Measurements from ENCODE around the gene SEPSECS. TPM values are rescaled to one million over a fixed set of nuclear protein-coding genes. Genes with fewer than 3 reads are reported as not detected.
"Not testable (repeated sequence)": the region's sequence is repeated elsewhere in the genome, so short reads cannot be mapped to it uniquely, and the experiment has no call there.

The SEPSECS gene
- total RNA-seq, 3 donors from 2014 or later: 13.4 to 26.2 (median 13.6) TPM

GRCh38 chr4:25088093-25088952 is 71.9 kb downstream of the SEPSECS start:
- Histone ChIP-seq H3K4me3 (no peak overlapping the region), H3K9me3 (peaks cover 3% of the 10 kb centered on the region), H3K4me1 (ENCODE audit: low read depth) (peaks cover 4% of the 10 kb centered on the region), H3K36me3 (ENCODE audit: low read depth) (no peaks in the 10 kb centered on the region)
- DNase-seq (no peak), ATAC-seq (no peak)
- TF ChIP-seq, protein P1, sequence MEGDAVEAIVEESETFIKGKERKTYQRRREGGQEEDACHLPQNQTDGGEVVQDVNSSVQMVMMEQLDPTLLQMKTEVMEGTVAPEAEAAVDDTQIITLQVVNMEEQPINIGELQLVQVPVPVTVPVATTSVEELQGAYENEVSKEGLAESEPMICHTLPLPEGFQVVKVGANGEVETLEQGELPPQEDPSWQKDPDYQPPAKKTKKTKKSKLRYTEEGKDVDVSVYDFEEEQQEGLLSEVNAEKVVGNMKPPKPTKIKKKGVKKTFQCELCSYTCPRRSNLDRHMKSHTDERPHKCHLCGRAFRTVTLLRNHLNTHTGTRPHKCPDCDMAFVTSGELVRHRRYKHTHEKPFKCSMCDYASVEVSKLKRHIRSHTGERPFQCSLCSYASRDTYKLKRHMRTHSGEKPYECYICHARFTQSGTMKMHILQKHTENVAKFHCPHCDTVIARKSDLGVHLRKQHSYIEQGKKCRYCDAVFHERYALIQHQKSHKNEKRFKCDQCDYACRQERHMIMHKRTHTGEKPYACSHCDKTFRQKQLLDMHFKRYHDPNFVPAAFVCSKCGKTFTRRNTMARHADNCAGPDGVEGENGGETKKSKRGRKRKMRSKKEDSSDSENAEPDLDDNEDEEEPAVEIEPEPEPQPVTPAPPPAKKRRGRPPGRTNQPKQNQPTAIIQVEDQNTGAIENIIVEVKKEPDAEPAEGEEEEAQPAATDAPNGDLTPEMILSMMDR (IDR thresholded peaks at IDR 0.05): no peak
- intact Hi-C loops (cut with DNase I, micrococcal nuclease): no loop called here

DNA sequence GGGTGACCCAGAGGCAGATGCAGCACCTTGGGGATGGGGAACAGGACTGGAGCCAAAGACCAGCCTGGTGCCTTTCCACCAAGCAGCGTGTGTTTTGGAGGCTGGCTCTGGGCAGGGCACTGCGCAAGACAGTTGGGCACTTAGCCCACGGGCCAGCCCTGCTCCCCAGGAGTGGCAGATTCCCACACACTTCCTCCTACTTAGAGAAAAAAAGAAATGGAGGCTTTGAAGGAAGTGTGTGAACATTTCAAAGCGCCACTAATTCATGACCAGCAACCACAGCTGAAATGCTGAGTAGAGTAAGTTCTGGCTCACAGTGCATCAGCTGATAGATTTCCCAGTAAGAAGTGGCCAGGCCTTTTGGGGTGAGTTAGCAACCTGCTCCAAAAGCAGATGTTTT is 74.6 kb downstream of the SEPSECS start:
- Histone ChIP-seq H3K9me3 (no peaks in the 10 kb centered on the region), H3K4me1 (ENCODE audit: low read depth) (peaks cover 4% of the 10 kb centered on the region), H3K4me3 (no peak overlapping the region), H3K36me3 (ENCODE audit: low read depth) (no peaks in the 10 kb centered on the region)
- DNase-seq (peak in 2 of 3 donors; percentile 53 to 64), ATAC-seq (peak; percentile 80)
- intact Hi-C loops (cut with DNase I, micrococcal nuclease): no loop called here
- TF ChIP-seq, protein P1 (IDR thresholded peaks at IDR 0.05): no peak

DNA sequence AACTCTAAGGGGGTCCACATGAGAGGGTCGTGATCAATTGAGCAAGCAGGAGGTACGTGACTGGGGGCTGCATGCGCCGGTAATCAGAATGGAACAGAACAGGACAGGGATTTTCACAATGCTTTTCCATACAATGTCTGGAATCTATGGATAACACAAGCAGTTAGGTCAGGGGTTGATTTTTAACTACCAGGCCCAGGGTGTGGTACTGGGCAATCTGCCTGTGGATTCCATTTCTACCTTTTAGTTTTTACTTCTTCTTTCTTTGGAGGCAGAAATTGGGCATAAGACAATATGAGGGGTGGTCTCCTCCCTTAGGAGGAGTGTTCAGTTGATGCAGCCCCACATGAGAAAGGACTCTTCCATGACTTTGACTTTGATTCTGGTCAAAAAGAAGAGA is 76.8 kb downstream of the SEPSECS start:
- H3K9me3 ChIP-seq; H3K4me1 ChIP-seq (ENCODE audit: low read depth); intact Hi-C loops (cut with DNase I, micrococcal nuclease); ATAC-seq; H3K36me3 ChIP-seq (ENCODE audit: low read depth); H3K4me3 ChIP-seq: not testable (repeated sequence)
- peak in 2 of 3 donors; percentile 39 to 72 for DNase-seq

GRCh38 chr4:25081866-25082471 is 78.3 kb downstream of the SEPSECS start:
- intact Hi-C loops (cut with DNase I, micrococcal nuclease): no loop called here

DNA sequence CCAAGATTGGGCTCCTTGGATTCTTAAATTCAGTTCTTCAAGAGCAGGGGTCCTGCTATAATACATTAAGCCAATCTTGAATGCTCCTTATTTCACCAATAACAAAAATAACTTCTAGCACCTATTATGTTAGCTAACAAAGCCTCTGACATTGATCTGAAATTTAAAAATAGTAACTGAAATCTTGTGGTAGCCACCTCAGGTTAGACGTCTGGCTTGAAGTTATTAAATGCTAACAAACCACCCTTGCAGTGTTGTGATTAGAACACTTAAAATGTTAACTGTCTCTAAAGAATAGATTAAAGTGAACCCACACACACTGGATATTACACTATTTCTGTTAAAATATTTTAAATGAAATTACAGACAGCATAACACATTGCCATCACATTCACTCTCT is 79.7 kb downstream of the SEPSECS start:
- TF ChIP-seq, protein P1 (IDR thresholded peaks at IDR 0.05): no peak
- intact Hi-C loops (cut with DNase I, micrococcal nuclease): no loop called here
- Histone ChIP-seq H3K4me3 (no peak overlapping the region), H3K36me3 (ENCODE audit: low read depth) (no peaks in the 10 kb centered on the region), H3K9me3 (no peaks in the 10 kb centered on the region), H3K4me1 (ENCODE audit: low read depth) (peaks cover 4% of the 10 kb centered on the region)
- ATAC-seq (no peak), DNase-seq (no peak)

More at GRCh38 chr4:25081866-25082471, 78.3 kb downstream of the SEPSECS start:
- DNase-seq: no peak
- H3K4me1 ChIP-seq (ENCODE audit: low read depth): peaks cover 4% of the 10 kb centered on the region
- ATAC-seq: no peak
- no peak overlapping the region for H3K4me3 ChIP-seq
- H3K36me3 ChIP-seq (ENCODE audit: low read depth): no peaks in the 10 kb centered on the region
- TF ChIP-seq, protein P1 (IDR thresholded peaks at IDR 0.05): no peak
- H3K9me3 ChIP-seq: no peaks in the 10 kb centered on the region

DNA sequence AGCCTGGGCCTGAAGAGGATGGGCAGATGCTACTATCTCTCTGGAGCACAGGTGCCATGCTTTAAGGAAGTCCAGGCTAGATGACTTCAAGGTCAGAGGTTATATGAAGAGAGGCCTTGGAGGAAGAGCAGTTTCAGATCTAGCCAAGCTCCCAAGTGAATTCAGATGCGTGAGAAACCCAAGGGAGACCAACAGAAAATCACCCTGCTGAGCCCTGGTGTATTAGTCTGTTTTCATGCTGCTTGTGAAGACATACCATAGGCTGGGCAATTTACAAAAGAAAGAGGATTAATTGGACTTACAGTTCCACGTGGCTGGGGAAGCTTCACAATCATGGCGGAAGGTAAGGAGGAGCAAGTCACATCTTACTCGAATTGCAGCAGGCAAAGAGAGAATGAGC is 81.7 kb downstream of the SEPSECS start:
- intact Hi-C loops (cut with DNase I, micrococcal nuclease): no loop called here
- TF ChIP-seq, protein P1 (IDR thresholded peaks at IDR 0.05): no peak
- ATAC-seq (no peak), DNase-seq (no peak)
- Histone ChIP-seq H3K4me3 (no peak overlapping the region), H3K36me3 (ENCODE audit: low read depth) (no peaks in the 10 kb centered on the region), H3K9me3 (no peaks in the 10 kb centered on the region), H3K4me1 (ENCODE audit: low read depth) (peaks cover 2% of the 10 kb centered on the region)
